ENCODE measurements around the gene TIMM44.
"Not testable (repeated sequence)": the region's sequence is repeated elsewhere in the genome, so short reads cannot be mapped to it uniquely, and the experiment has no call there.

DNA sequence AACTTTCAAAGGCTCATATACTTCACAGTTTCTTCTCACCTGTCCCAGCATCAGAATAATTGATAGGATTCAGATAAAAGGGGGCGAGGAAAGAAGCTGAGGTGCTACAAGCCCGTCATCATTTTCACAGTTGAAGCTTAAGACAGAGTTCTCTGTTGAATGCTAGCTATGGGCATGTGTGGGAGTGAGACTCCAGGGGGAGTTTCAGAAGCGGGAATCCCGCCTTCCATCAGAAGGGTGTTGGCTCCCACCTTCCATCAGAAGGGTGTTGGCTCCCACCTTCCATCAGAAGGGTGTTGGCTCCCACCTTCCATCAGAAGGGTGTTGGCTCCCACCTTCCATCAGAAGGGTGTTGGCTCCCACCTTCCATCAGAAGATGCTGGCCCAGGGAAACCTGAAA is 17.6 kb upstream of the TIMM44 start:
- TF ChIP-seq, protein P1, sequence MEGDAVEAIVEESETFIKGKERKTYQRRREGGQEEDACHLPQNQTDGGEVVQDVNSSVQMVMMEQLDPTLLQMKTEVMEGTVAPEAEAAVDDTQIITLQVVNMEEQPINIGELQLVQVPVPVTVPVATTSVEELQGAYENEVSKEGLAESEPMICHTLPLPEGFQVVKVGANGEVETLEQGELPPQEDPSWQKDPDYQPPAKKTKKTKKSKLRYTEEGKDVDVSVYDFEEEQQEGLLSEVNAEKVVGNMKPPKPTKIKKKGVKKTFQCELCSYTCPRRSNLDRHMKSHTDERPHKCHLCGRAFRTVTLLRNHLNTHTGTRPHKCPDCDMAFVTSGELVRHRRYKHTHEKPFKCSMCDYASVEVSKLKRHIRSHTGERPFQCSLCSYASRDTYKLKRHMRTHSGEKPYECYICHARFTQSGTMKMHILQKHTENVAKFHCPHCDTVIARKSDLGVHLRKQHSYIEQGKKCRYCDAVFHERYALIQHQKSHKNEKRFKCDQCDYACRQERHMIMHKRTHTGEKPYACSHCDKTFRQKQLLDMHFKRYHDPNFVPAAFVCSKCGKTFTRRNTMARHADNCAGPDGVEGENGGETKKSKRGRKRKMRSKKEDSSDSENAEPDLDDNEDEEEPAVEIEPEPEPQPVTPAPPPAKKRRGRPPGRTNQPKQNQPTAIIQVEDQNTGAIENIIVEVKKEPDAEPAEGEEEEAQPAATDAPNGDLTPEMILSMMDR (conservative IDR thresholded peaks at IDR 0.05; ENCODE audit: low read depth, low read length) = not testable (repeated sequence)
- not testable (repeated sequence) for TF ChIP-seq EZH2 (IDR thresholded peaks at IDR 0.05; ENCODE audit: borderline replicate concordance, low read depth, low read length, poor library complexity, severe bottlenecking)

Measured in A673 (cell line).